ENCODE data around the gene CCDC180. TPM values are rescaled to one million over a fixed set of nuclear protein-coding genes. Genes with fewer than 3 reads are reported as not detected.

CCDC180 gene
- total RNA-seq: 16.1 TPM

GRCh38 chr9:97307500-97308163 lies at the start of gene CCDC180:
Gene CCDC180 (plus strand): TSS chr9:97307659. CDS start chr9:97308064, 405 bp downstream.

Small RNA genes within 50 kb of the gene (small RNA-seq; reads per million reads assigned to genes)
- gene AL512590.2 (not detected), gene CCDC180 (not detected)

Other genes starting within 250 kb of the CCDC180 start
- gene TDRD7, start 104.4 kb downstream of the CCDC180 start, total RNA-seq: 18.7 TPM
- 5.5 TPM for gene TMOD1, start 194.0 kb downstream of the CCDC180 start, total RNA-seq